IMR-90 (cell line): ENCODE data around the gene AP3B1. TPM values are rescaled to one million over a fixed set of nuclear protein-coding genes. Genes with fewer than 3 reads are reported as not detected.

Experiments used
- ATAC-seq: fragments of 200-7000 bp; cut with Tn5 transposase; 2 replicates; pipeline ENCODE4 v1.9.1; 2020; ENCODE audit warnings: low read depth, mild to moderate bottlenecking, moderate library complexity
- BruUV-seq: library from RNA; stranded (reverse); fragments of 400-500 nt; replicated peaks from 2 replicates; lab custom pipeline; 2021; lab: Mats Ljungman, UMichigan
- CTCF ChIA-PET: fragments of 300-600 bp; formaldehyde crosslinking; extraction: SDS; loops from one replicate; lab custom pipeline; 2021; ENCODE audit warnings: antibody characterized with exemption; lab: Yijun Ruan, JAX
- POLR2A ChIA-PET: fragments of 300-600 bp; sonication (Branson Sonifier 250); formaldehyde crosslinking; loops from one replicate; lab custom pipeline; 2022; ENCODE audit warnings: antibody characterized with exemption; ENCODE audit not compliant: unreplicated experiment; lab: Charles Lee
- DNase-seq: peaks from one replicate; pipeline ENCODE4 v3.0.0; 2013
- H2AFZ ChIP-seq: replicated peaks from 2 replicates; pipeline ENCODE3; 2013; ENCODE audit warnings: low read length, mild to moderate bottlenecking; ENCODE audit not compliant: poor library complexity
- H2AK5ac ChIP-seq: 2 replicates; pipeline ENCODE4 v1.6.1; 2013; ENCODE audit warnings: low read depth, low read length, inconsistent platforms
- H2AK9ac ChIP-seq: replicated peaks from 2 replicates; pipeline ENCODE3; 2013; ENCODE audit warnings: mild to moderate bottlenecking, low read depth, low read length, moderate library complexity; ENCODE audit not compliant: poor library complexity
- H2BK120ac ChIP-seq: 2 replicates; pipeline ENCODE4 v1.6.1; 2013; ENCODE audit warnings: low read depth, low read length, inconsistent platforms
- H2BK15ac ChIP-seq: 3 replicates; pipeline ENCODE4 v1.6.1; 2013; ENCODE audit warnings: low read depth, low read length, inconsistent platforms
- H2BK20ac ChIP-seq: 2 replicates; pipeline ENCODE4 v1.6.1; 2013; ENCODE audit warnings: low read depth, mild to moderate bottlenecking, inconsistent platforms, low read length, moderate library complexity
- H2BK5ac ChIP-seq: 2 replicates; pipeline ENCODE4 v1.6.1; 2013; ENCODE audit warnings: mild to moderate bottlenecking, low read depth, low read length, inconsistent platforms; ENCODE audit not compliant: poor library complexity, severe bottlenecking
- H3K14ac ChIP-seq: replicated peaks from 2 replicates; pipeline ENCODE4 v1.6.1; 2013; ENCODE audit warnings: low read depth, low read length, inconsistent platforms
- H3K18ac ChIP-seq: 2 replicates; pipeline ENCODE4 v1.6.1; 2013; ENCODE audit warnings: low read depth, low read length, control low read depth
- H3K23ac ChIP-seq: 2 replicates; pipeline ENCODE4 v1.6.1; 2013; ENCODE audit warnings: low read depth, low read length, inconsistent platforms
- H3K27ac ChIP-seq: 2 replicates; pipeline ENCODE4 v1.5.1; 2013; ENCODE audit warnings: mild to moderate bottlenecking, control low read depth, low read length; ENCODE audit not compliant: insufficient read depth
- H3K27me3 ChIP-seq: 2 replicates; pipeline ENCODE4 v1.6.1; 2013; ENCODE audit warnings: low read length; ENCODE audit not compliant: control insufficient read depth, insufficient read depth
- H3K36me3 ChIP-seq: 2 replicates; pipeline ENCODE4 v1.6.1; 2013; ENCODE audit warnings: low read length, mixed read lengths; ENCODE audit not compliant: control insufficient read depth, insufficient read depth
- H3K4ac ChIP-seq: 2 replicates; pipeline ENCODE4 v1.6.1; 2013; ENCODE audit warnings: low read depth, low read length, inconsistent platforms
- H3K4me1 ChIP-seq: 2 replicates; pipeline ENCODE4 v1.6.1; 2013; ENCODE audit warnings: low read length, mixed read lengths; ENCODE audit not compliant: control insufficient read depth, insufficient read depth
- H3K4me2 ChIP-seq: 2 replicates; pipeline ENCODE4 v1.6.1; 2013; ENCODE audit warnings: low read depth, mild to moderate bottlenecking, control low read depth, low read length, moderate library complexity
- H3K4me3 ChIP-seq: 2 replicates; pipeline ENCODE4 v1.5.1; 2013; ENCODE audit warnings: low read depth, mild to moderate bottlenecking, control low read depth, low read length, moderate library complexity; ENCODE audit not compliant: insufficient read depth
- H3K56ac ChIP-seq: 2 replicates; pipeline ENCODE4 v1.6.1; 2013; ENCODE audit warnings: low read length, inconsistent platforms; ENCODE audit not compliant: insufficient read depth; ENCODE audit errors: extremely low read depth
- H3K79me1 ChIP-seq, 2 experiments: 2 replicates each; pipeline ENCODE4 v1.6.1; 2013; ENCODE audit warnings: low read length in 2 of 2, inconsistent platforms in 1 of 2, low read depth in 1 of 2
- H3K9ac ChIP-seq: 2 replicates; pipeline ENCODE4 v1.6.1; 2013; ENCODE audit warnings: low read depth, low read length, control low read depth
- H3K9me1 ChIP-seq: 2 replicates; pipeline ENCODE4 v1.6.1; 2013; ENCODE audit warnings: low read length, inconsistent platforms; ENCODE audit not compliant: insufficient read depth
- H3K9me3 ChIP-seq: 2 replicates; pipeline ENCODE4 v1.6.1; 2013; ENCODE audit warnings: low read length; ENCODE audit not compliant: control insufficient read depth, insufficient read depth
- H4K20me1 ChIP-seq: 2 replicates; pipeline ENCODE4 v1.6.1; 2013; ENCODE audit warnings: low read length, inconsistent platforms; ENCODE audit not compliant: insufficient read depth
- H4K5ac ChIP-seq: 2 replicates; pipeline ENCODE4 v1.6.1; 2013; ENCODE audit warnings: mild to moderate bottlenecking, low read depth, low read length, control low read depth
- H4K8ac ChIP-seq, 2 experiments: 2 replicates each; pipeline ENCODE4 v1.6.1; 2013; ENCODE audit warnings: low read depth in 2 of 2, low read length in 2 of 2, control low read depth in 1 of 2, inconsistent platforms in 1 of 2
- H4K91ac ChIP-seq: 2 replicates; pipeline ENCODE4 v1.6.1; 2013; ENCODE audit warnings: low read depth, low read length, inconsistent platforms; ENCODE audit not compliant: insufficient read depth
- CHD1 ChIP-seq: IDR thresholded peaks from 2 replicates; pipeline ENCODE4 v1.6.1; 2012; ENCODE audit warnings: low read depth, low read length, improper control_type of control experiment
- POLR2A ChIP-seq: IDR thresholded peaks from 2 replicates; pipeline ENCODE4 v1.6.1; 2012; ENCODE audit warnings: mild to moderate bottlenecking, low read depth, low read length
- WGBS, 2 experiments: methylation state at CpG; one replicate each; pipeline versions ENCODE4 v1.1.5 to v1.1.7; 2013; ENCODE audit warnings: missing lambda C conversion rate in 2 of 2; ENCODE audit not compliant: insufficient read length in 1 of 2; ENCODE audit errors: extremely low coverage in 2 of 2; 5-methylcytosine and 5-hydroxymethylcytosine counted together
- dilution Hi-C: fragments of 300-500 bp; cut with HindIII; formaldehyde crosslinking; loops from one replicate; pipeline ENCODE4 v1.14.3; 2018; ENCODE audit warnings: low sequenced_read_pairs; ENCODE audit not compliant: unreplicated experiment
- in situ Hi-C: fragments of 300-500 bp; cut with MboI; formaldehyde crosslinking; loops from 3 replicates; pipeline ENCODE4 v1.14.3; 2019; ENCODE audit warnings: low sequenced_read_pairs, inconsistent platforms, mixed read lengths
- intact Hi-C: fragments of 100-400 bp; cut with micrococcal nuclease; formaldehyde crosslinking; loops from 2 replicates; pipeline ENCODE4 v1.10.0; 2022
- polyA plus RNA-seq, 3 experiments: library from polyadenylated mRNA; depleted of rRNA; stranded (reverse); fragments of >200 nt; gene quantifications; 2 replicates each; pipeline ENCODE4 v1.2.3, GENCODE V29; 2012; ENCODE audit warnings: low replicate concordance in 1 of 3
- total RNA-seq: library from RNA; depleted of rRNA; stranded (reverse); fragments of >200 nt; gene quantifications from 2 replicates; pipeline ENCODE4 v1.2.3, GENCODE V29; 2012

The AP3B1 gene
- total and polyA plus RNA-seq, 2 of the 4 experiments (the other 2 are of a cell fraction), result 33.1 to 59.0 TPM

- BruUV-seq, result no TSS peak
- CTCF ChIA-PET, result no interaction called here
Observed at GRCh38 chr5:78252715-78253114, 41.8 kb downstream of the AP3B1 start.

More at GRCh38 chr5:78252715-78253114, 41.8 kb downstream of the AP3B1 start:
- 95% methylated on average over 3 of the region's 5 CpGs; no CpG with 5 or more reads in 1 of the 2 experiments for WGBS, 2 experiments
- POLR2A ChIA-PET, result no interaction called here
- Histone ChIP-seq H3K56ac (no peak overlapping the region), H3K14ac (no peak overlapping the region), H2AK5ac (no peak overlapping the region), H3K79me1 (peaks cover 29 to 39% of the 10 kb centered on the region in 2 experiments), H2AFZ (no peak overlapping the region), H3K36me3 (peaks cover 8% of the 10 kb centered on the region; the same call in 1 of the 2 replicates), H3K9ac (no peak overlapping the region), H2BK5ac (no peak overlapping the region), H3K18ac (no peak overlapping the region), H4K20me1 (peaks cover 16% of the 10 kb centered on the region), H3K9me1 (no peaks in the 10 kb centered on the region), H3K4me2 (no peak overlapping the region), H3K4me3 (no peak overlapping the region), H2BK120ac (no peak overlapping the region), H4K5ac (no peak overlapping the region), H3K4me1 (no peaks in the 10 kb centered on the region), H2BK20ac (no peak overlapping the region), H4K91ac (no peak overlapping the region), H2AK9ac (no peak overlapping the region), H3K9me3 (no peaks in the 10 kb centered on the region), H3K23ac (no peak overlapping the region), H3K27me3 (no peaks in the 10 kb centered on the region), H4K8ac (no peak overlapping the region), H3K27ac (no peak overlapping the region), H3K4ac (no peak overlapping the region), H2BK15ac (no peak overlapping the region)
- dilution Hi-C loops, result no loop called here
- no peak for TF ChIP-seq POLR2A
- TF ChIP-seq CHD1, result no peak
- ATAC-seq (no peak), DNase-seq (no peak)
- intact Hi-C loops, result no loop called here
- in situ Hi-C loops, result loop anchor here (25.0 kb wide), 1 partner anchor 690 kb away; no protein-coding TSS in a partner anchor
